ENCODE results near the gene STXBP5.
"Not testable (repeated sequence)": the region's sequence is repeated elsewhere in the genome, so short reads cannot be mapped to it uniquely, and the experiment has no call there.

Gene STXBP5

GRCh38 chr6:147234685-147235084 is 30.5 kb downstream of the STXBP5 start:
- H3K4me3 ChIP-seq (ENCODE audit: low read depth, low read length): no peak overlapping the region

- no peak overlapping the region for H3K4me3 ChIP-seq (ENCODE audit: low read depth, low read length)
Measured at GRCh38 chr6:147238164-147238563, 33.9 kb downstream of the STXBP5 start.

GRCh38 chr6:147238906-147239305 is 34.7 kb downstream of the STXBP5 start:
- no peak overlapping the region for H3K4me3 ChIP-seq (ENCODE audit: low read depth, low read length)

- no peak overlapping the region for H3K4me3 ChIP-seq (ENCODE audit: low read depth, low read length)
Measured at GRCh38 chr6:147244832-147245231, 40.6 kb downstream of the STXBP5 start.

GRCh38 chr6:147245693-147246092 is 41.5 kb downstream of the STXBP5 start:
- no peak overlapping the region for H3K4me3 ChIP-seq (ENCODE audit: low read depth, low read length)

- H3K4me3 ChIP-seq (ENCODE audit: low read depth, low read length): no peak overlapping the region
Measured at GRCh38 chr6:147246853-147247635, 42.8 kb downstream of the STXBP5 start.

GRCh38 chr6:147248859-147249258 is 44.6 kb downstream of the STXBP5 start:
- no peak overlapping the region for H3K4me3 ChIP-seq (ENCODE audit: low read depth, low read length)

- no peak overlapping the region for H3K4me3 ChIP-seq (ENCODE audit: low read depth, low read length)
Measured at GRCh38 chr6:147251072-147251471, 46.9 kb downstream of the STXBP5 start.

- not testable (repeated sequence) for H3K4me3 ChIP-seq (ENCODE audit: low read depth, low read length)
Measured at GRCh38 chr6:147254929-147255473, 50.8 kb downstream of the STXBP5 start.

GRCh38 chr6:147255948-147256674 is 51.9 kb downstream of the STXBP5 start:
- H3K4me3 ChIP-seq (ENCODE audit: low read depth, low read length): no peak overlapping the region

- H3K4me3 ChIP-seq (ENCODE audit: low read depth, low read length): no peak overlapping the region
Measured at GRCh38 chr6:147257760-147258159, 53.5 kb downstream of the STXBP5 start.

- no peak overlapping the region for H3K4me3 ChIP-seq (ENCODE audit: low read depth, low read length)
Measured at GRCh38 chr6:147260091-147260490, 55.9 kb downstream of the STXBP5 start.

GRCh38 chr6:147262946-147263345 is 58.7 kb downstream of the STXBP5 start:
- H3K4me3 ChIP-seq (ENCODE audit: low read depth, low read length): no peak overlapping the region

- H3K4me3 ChIP-seq (ENCODE audit: low read depth, low read length): no peak overlapping the region
Measured at GRCh38 chr6:147266821-147267220, 62.6 kb downstream of the STXBP5 start.

GRCh38 chr6:147267658-147268057 is 63.4 kb downstream of the STXBP5 start:
- H3K4me3 ChIP-seq (ENCODE audit: low read depth, low read length): no peak overlapping the region

GRCh38 chr6:147268254-147268653 is 64.0 kb downstream of the STXBP5 start:
- no peak overlapping the region for H3K4me3 ChIP-seq (ENCODE audit: low read depth, low read length)

GRCh38 chr6:147274012-147274411 is 69.8 kb downstream of the STXBP5 start:
- H3K4me3 ChIP-seq (ENCODE audit: low read depth, low read length): no peak overlapping the region

- no peak overlapping the region for H3K4me3 ChIP-seq (ENCODE audit: low read depth, low read length)
Measured at GRCh38 chr6:147274776-147275175, 70.6 kb downstream of the STXBP5 start.

- H3K4me3 ChIP-seq (ENCODE audit: low read depth, low read length): no peak overlapping the region
Measured at GRCh38 chr6:147278891-147279290, 74.7 kb downstream of the STXBP5 start.

GRCh38 chr6:147279427-147279826 is 75.2 kb downstream of the STXBP5 start:
- no peak overlapping the region for H3K4me3 ChIP-seq (ENCODE audit: low read depth, low read length)

GRCh38 chr6:147281895-147282565 is 77.8 kb downstream of the STXBP5 start:
- no peak overlapping the region for H3K4me3 ChIP-seq (ENCODE audit: low read depth, low read length)

All from iPS-11a (cell line).